HCT116 (cell line): Measurements from ENCODE around the gene TBRG1.

Experiments
- EGR1 ChIP-seq: IDR thresholded peaks from 2 replicates; pipeline ENCODE4 v1.6.1; 2012; ENCODE audit warnings: low read depth
- EZH2 ChIP-seq: fragments of 200-600 bp; sonication (generic); IDR thresholded peaks from 2 replicates; pipeline ENCODE4 v1.6.1; 2017; ENCODE audit warnings: antibody characterized with exemption, mixed run types
- JUND ChIP-seq: IDR thresholded peaks from 2 replicates; pipeline ENCODE4 v1.6.1; 2012
- POLR2A ChIP-seq: IDR thresholded peaks from 2 replicates; pipeline ENCODE4 v1.7.0; 2011; ENCODE audit warnings: borderline replicate concordance; ENCODE audit not compliant: insufficient read depth, insufficient read length; ENCODE audit errors: extremely low read depth
- YY1 ChIP-seq: IDR thresholded peaks from 2 replicates; pipeline ENCODE4 v1.6.1; 2011; ENCODE audit warnings: low read length, low read depth, moderate library complexity, mild to moderate bottlenecking; ENCODE audit not compliant: insufficient replicate concordance; ENCODE audit errors: extremely low read depth
- ZFX ChIP-seq: fragments of 450-650 bp; IDR thresholded peaks from 2 replicates; pipeline ENCODE4 v1.6.1; 2017
- TF ChIP-seq, protein P1 (sequence below), 3 experiments: fragments of 200-600 bp in 1 of 3; sonication (generic) in 1 of 3; IDR thresholded peaks in 2 of 3; conservative IDR thresholded peaks in 1 of 3; 2 replicates each; pipeline ENCODE4 v1.5.1; 2012 to 2017; ENCODE audit warnings: low read depth in 2 of 3, low read length in 2 of 3, antibody characterized with exemption in 1 of 3, borderline replicate concordance in 1 of 3, control low read depth in 1 of 3, mild to moderate bottlenecking in 1 of 3, mixed read lengths in 1 of 3, mixed run types in 1 of 3, moderate library complexity in 1 of 3; ENCODE audit not compliant: insufficient read depth in 1 of 3
- TF ChIP-seq, protein P2 (sequence below): IDR thresholded peaks from 2 replicates; pipeline ENCODE4 v1.6.1; 2012
- TF ChIP-seq, protein P3 (sequence below): IDR thresholded peaks from 2 replicates; pipeline ENCODE4 v1.6.1; 2012
- TF ChIP-seq, protein P4 (sequence below): IDR thresholded peaks from 2 replicates; pipeline ENCODE4 v1.6.1; 2012; ENCODE audit warnings: low read depth

DNA sequence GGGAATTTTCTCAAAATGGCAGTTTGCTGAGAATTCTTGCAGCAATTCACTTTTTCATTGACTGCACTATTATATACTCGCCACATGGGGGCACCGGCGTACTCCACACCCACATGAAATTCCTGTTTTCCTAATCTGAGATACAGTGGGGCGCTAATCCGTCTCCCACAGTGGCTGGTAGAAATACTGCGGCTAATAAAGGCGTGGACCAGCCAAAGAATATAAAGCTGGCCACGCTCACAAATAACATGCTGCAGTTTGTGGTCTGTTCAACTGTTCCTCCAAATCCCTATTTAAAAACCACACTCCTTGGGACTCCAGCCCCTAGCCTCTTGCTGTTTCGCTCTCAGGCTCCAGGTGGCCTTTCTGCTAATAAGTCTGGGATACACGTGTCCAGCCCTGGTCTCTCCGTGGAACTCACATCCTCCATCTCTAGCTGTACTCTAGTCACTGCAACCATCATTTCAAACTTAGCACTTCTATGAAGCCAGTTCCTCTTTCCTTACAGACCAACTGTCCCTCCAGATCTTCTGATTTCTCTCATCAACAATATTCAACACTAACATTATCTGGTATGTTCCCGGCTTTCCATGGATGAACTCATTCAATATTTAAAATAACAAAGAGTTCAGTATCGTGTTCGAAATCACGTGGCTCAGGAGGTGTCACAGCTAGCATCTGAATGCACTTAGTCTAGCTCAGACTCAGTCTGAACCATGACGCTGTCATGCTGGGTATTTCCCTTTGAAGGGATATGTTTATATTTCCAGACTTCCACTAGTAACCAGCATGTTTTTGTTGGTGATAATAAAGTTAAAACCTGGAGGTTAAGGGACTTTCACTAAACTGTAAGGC, 22.0 kb downstream of the TBRG1 start:
- no peak for TF ChIP-seq POLR2A
- TF ChIP-seq, protein P1, sequence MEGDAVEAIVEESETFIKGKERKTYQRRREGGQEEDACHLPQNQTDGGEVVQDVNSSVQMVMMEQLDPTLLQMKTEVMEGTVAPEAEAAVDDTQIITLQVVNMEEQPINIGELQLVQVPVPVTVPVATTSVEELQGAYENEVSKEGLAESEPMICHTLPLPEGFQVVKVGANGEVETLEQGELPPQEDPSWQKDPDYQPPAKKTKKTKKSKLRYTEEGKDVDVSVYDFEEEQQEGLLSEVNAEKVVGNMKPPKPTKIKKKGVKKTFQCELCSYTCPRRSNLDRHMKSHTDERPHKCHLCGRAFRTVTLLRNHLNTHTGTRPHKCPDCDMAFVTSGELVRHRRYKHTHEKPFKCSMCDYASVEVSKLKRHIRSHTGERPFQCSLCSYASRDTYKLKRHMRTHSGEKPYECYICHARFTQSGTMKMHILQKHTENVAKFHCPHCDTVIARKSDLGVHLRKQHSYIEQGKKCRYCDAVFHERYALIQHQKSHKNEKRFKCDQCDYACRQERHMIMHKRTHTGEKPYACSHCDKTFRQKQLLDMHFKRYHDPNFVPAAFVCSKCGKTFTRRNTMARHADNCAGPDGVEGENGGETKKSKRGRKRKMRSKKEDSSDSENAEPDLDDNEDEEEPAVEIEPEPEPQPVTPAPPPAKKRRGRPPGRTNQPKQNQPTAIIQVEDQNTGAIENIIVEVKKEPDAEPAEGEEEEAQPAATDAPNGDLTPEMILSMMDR (IDR thresholded peaks at IDR 0.05 in 2 of 3, conservative IDR thresholded peaks at IDR 0.05 in 1 of 3; ENCODE audit: borderline replicate concordance in 1 of 3, insufficient read depth in 1 of 3, low read depth in 2 of 3, low read length in 2 of 3): peak; percentile 65 to 97 (median 90)
- TF ChIP-seq EZH2: no peak
- no peak for TF ChIP-seq ZFX
- TF ChIP-seq EGR1: no peak
- TF ChIP-seq, protein P2, sequence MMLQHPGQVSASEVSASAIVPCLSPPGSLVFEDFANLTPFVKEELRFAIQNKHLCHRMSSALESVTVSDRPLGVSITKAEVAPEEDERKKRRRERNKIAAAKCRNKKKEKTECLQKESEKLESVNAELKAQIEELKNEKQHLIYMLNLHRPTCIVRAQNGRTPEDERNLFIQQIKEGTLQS: no peak
- TF ChIP-seq, protein P3, sequence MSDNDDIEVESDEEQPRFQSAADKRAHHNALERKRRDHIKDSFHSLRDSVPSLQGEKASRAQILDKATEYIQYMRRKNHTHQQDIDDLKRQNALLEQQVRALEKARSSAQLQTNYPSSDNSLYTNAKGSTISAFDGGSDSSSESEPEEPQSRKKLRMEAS: peak; percentile 46; the same call in 1 of the 2 replicates
- peak; percentile 18 for TF ChIP-seq YY1
- TF ChIP-seq JUND: no peak
- TF ChIP-seq, protein P4, sequence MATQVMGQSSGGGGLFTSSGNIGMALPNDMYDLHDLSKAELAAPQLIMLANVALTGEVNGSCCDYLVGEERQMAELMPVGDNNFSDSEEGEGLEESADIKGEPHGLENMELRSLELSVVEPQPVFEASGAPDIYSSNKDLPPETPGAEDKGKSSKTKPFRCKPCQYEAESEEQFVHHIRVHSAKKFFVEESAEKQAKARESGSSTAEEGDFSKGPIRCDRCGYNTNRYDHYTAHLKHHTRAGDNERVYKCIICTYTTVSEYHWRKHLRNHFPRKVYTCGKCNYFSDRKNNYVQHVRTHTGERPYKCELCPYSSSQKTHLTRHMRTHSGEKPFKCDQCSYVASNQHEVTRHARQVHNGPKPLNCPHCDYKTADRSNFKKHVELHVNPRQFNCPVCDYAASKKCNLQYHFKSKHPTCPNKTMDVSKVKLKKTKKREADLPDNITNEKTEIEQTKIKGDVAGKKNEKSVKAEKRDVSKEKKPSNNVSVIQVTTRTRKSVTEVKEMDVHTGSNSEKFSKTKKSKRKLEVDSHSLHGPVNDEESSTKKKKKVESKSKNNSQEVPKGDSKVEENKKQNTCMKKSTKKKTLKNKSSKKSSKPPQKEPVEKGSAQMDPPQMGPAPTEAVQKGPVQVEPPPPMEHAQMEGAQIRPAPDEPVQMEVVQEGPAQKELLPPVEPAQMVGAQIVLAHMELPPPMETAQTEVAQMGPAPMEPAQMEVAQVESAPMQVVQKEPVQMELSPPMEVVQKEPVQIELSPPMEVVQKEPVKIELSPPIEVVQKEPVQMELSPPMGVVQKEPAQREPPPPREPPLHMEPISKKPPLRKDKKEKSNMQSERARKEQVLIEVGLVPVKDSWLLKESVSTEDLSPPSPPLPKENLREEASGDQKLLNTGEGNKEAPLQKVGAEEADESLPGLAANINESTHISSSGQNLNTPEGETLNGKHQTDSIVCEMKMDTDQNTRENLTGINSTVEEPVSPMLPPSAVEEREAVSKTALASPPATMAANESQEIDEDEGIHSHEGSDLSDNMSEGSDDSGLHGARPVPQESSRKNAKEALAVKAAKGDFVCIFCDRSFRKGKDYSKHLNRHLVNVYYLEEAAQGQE: no peak
